Measurements from ENCODE around the gene SLC22A31.
"Not testable (repeated sequence)": the region's sequence is repeated elsewhere in the genome, so short reads cannot be mapped to it uniquely, and the experiment has no call there.

The SLC22A31 gene

DNA sequence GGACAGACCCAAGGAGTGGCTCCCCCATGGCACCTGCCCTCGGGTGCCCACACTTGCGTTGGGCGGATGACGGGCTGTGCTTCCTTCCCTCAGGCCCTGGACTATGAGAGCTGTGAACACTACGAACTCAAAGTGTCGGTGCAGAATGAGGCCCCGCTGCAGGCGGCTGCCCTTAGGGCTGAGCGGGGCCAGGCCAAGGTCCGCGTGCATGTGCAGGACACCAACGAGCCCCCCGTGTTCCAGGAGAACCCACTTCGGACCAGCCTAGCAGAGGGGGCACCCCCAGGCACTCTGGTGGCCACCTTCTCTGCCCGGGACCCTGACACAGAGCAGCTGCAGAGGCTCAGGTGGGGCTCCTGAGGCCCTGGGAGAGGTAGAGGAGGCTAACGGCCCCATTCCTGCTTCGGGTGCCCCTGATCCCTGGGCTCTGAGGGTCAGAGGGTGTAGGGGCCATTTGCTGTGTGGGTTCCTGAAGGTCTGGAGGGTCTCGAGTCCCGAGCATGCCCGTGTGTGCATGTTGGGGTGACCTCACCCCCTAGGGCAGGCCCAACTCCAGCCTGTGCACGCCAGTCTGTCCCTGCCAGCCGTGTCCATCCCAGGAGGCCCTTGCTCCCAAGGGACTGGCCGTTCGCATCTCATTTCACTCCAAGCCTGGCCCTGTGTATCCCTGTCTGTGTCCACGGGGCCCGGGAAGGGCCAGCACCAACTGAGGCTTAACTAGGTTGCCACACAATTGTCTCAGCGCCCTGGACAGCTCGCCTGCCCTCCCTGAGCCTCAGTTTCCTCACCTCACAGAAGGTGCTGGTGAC is 10.0 kb downstream of the SLC22A31 start:
- H3K4me3 ChIP-seq (ENCODE audit: low read length), result no peak overlapping the region
- no peaks in the 10 kb centered on the region for H3K9me3 ChIP-seq (ENCODE audit: control insufficient read depth, low read depth, low read length)
- no peaks in the 10 kb centered on the region for H3K36me3 ChIP-seq (ENCODE audit: control insufficient read depth, low read depth, low read length)
- no peaks in the 10 kb centered on the region for H3K4me1 ChIP-seq (ENCODE audit: control insufficient read depth, low read depth, low read length)
- H3K27ac ChIP-seq (ENCODE audit: low read length), result no peak overlapping the region
- H3K9ac ChIP-seq (ENCODE audit: low read length), result no peak overlapping the region
- peaks cover 16% of the 10 kb centered on the region for H3K27me3 ChIP-seq (ENCODE audit: control insufficient read depth, insufficient read depth, low read length)

- Histone ChIP-seq H3K36me3 (ENCODE audit: control insufficient read depth, low read depth, low read length) (no peaks in the 10 kb centered on the region), H3K9ac (ENCODE audit: low read length) (no peak overlapping the region), H3K4me3 (ENCODE audit: low read length) (no peak overlapping the region), H3K9me3 (ENCODE audit: control insufficient read depth, low read depth, low read length) (no peaks in the 10 kb centered on the region), H3K4me1 (ENCODE audit: control insufficient read depth, low read depth, low read length) (no peaks in the 10 kb centered on the region), H3K27ac (ENCODE audit: low read length) (no peak overlapping the region), H3K27me3 (ENCODE audit: control insufficient read depth, insufficient read depth, low read length) (peaks cover 16% of the 10 kb centered on the region)
Observed at GRCh38 chr16:89189358-89190025, 10.8 kb downstream of the SLC22A31 start.

DNA sequence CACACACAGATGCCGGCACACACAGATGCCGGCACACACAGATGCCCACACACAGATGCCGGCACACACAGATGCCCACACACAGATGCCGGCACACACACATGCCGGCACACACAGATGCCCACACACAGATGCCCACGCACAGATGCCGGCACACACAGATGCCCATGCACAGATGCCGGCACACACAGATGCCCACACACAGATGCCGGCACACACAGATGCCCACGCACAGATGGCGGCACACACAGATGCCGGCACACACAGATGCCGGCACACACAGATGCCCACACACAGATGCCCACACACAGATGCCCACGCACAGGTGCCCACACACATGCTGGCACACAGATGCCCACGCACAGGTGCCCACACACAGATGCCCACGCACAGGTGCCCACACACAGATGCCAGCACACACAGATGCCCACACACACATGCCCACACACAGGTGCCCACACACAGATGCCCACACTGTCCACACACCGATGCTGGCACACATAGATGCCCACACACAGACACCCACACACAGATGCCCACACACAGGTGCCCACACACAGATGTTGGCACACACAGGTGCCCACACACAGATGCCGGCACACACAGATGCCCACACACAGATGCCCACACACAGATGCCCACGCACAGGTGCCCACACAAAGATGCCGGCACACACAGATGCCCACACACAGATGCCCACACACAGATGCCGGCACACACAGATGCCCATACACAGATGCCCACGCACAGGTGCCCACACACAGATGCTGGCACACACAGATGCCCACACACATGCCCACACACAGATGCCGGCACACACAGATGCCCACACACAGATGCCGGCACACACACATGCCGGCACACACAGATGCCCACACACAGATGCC is 11.6 kb downstream of the SLC22A31 start:
- H3K9ac ChIP-seq (ENCODE audit: low read length); H3K36me3 ChIP-seq (ENCODE audit: control insufficient read depth, low read depth, low read length); H3K4me3 ChIP-seq (ENCODE audit: low read length); H3K27ac ChIP-seq (ENCODE audit: low read length); H3K9me3 ChIP-seq (ENCODE audit: control insufficient read depth, low read depth, low read length); H3K4me1 ChIP-seq (ENCODE audit: control insufficient read depth, low read depth, low read length): not testable (repeated sequence)
- H3K27me3 ChIP-seq (ENCODE audit: control insufficient read depth, insufficient read depth, low read length), result peaks cover 13% of the 10 kb centered on the region

DNA sequence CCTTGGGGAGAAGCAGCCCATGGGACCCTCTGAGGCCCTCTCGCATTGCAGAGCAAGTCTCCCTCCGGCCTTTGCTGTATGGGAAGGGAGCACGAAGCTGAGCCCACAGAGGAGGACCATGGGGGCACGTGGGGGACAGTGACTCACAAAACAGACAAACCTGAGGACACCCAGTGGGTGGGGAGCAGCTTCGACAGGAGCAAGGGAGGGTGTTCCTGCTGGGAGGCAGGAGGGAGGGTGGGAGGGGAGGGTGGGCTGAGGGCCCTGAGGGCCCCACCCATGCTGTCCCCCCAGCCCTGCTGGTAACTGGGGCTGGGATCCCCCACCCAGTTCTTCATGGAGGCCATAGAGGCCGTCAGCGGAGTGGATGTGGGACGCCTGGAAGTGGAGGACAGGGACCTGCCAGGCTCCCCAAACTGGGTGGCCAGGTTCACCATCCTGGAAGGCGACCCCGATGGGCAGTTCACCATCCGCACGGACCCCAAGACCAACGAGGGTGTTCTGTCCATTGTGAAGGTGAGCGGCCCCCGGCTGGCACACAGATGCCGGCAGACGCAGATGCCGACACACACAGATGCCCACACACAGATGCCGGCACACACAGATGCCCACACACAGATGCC is 12.5 kb downstream of the SLC22A31 start:
- H3K36me3 ChIP-seq (ENCODE audit: control insufficient read depth, low read depth, low read length), result no peaks in the 10 kb centered on the region
- no peak overlapping the region for H3K27ac ChIP-seq (ENCODE audit: low read length)
- no peaks in the 10 kb centered on the region for H3K9me3 ChIP-seq (ENCODE audit: control insufficient read depth, low read depth, low read length)
- peaks cover 13% of the 10 kb centered on the region for H3K27me3 ChIP-seq (ENCODE audit: control insufficient read depth, insufficient read depth, low read length)
- no peaks in the 10 kb centered on the region for H3K4me1 ChIP-seq (ENCODE audit: control insufficient read depth, low read depth, low read length)
- no peak overlapping the region for H3K4me3 ChIP-seq (ENCODE audit: low read length)
- no peak overlapping the region for H3K9ac ChIP-seq (ENCODE audit: low read length)

GRCh38 chr16:89187032-89187769 is 13.1 kb downstream of the SLC22A31 start:
- no peak overlapping the region for H3K4me3 ChIP-seq (ENCODE audit: low read length)
- H3K27ac ChIP-seq (ENCODE audit: low read length), result no peak overlapping the region
- peaks cover 12% of the 10 kb centered on the region for H3K27me3 ChIP-seq (ENCODE audit: control insufficient read depth, insufficient read depth, low read length)
- no peak overlapping the region for H3K9ac ChIP-seq (ENCODE audit: low read length)
- no peaks in the 10 kb centered on the region for H3K36me3 ChIP-seq (ENCODE audit: control insufficient read depth, low read depth, low read length)
- no peaks in the 10 kb centered on the region for H3K9me3 ChIP-seq (ENCODE audit: control insufficient read depth, low read depth, low read length)
- H3K4me1 ChIP-seq (ENCODE audit: control insufficient read depth, low read depth, low read length), result no peaks in the 10 kb centered on the region

- H3K36me3 ChIP-seq (ENCODE audit: control insufficient read depth, low read depth, low read length); H3K9ac ChIP-seq (ENCODE audit: low read length); H3K27ac ChIP-seq (ENCODE audit: low read length); H3K4me3 ChIP-seq (ENCODE audit: low read length); H3K4me1 ChIP-seq (ENCODE audit: control insufficient read depth, low read depth, low read length); H3K9me3 ChIP-seq (ENCODE audit: control insufficient read depth, low read depth, low read length); H3K27me3 ChIP-seq (ENCODE audit: control insufficient read depth, insufficient read depth, low read length): not testable (repeated sequence)
Observed at GRCh38 chr16:89186593-89187031, 13.7 kb downstream of the SLC22A31 start.

DNA sequence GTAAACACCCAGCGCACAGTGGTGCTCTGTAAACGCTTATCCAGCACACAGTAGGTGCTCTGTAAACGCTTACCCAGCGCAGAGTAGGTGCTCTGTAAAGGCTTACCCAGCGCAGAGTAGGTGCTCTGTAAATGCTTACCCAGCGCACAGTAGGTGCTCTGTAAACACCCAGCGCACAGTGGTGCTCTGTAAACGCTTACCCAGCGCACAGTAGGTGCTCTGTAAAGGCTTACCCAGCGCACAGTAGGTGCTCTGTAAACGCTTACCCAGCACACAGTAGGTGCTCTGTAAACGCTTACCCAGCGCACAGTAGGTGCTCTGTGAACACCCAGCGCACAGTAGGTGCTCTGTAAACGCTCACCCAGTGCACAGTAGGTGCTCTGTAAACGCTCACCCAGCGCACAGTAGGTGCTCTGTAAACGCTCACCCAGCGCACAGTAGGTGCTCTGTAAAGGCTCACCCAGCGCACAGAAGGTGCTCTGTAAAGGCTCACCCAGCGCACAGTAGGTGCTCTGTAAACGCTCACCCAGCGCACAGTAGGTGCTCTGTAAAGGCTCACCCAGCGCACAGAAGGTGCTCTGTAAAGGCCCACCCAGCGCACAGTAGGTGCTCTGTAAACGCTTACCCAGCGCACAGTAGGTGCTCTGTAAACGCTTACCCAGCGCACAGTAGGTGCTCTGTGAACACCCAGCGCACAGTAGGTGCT is 14.3 kb downstream of the SLC22A31 start:
- H3K4me3 ChIP-seq (ENCODE audit: low read length); H3K9me3 ChIP-seq (ENCODE audit: control insufficient read depth, low read depth, low read length); H3K4me1 ChIP-seq (ENCODE audit: control insufficient read depth, low read depth, low read length); H3K36me3 ChIP-seq (ENCODE audit: control insufficient read depth, low read depth, low read length); H3K27ac ChIP-seq (ENCODE audit: low read length); H3K9ac ChIP-seq (ENCODE audit: low read length); H3K27me3 ChIP-seq (ENCODE audit: control insufficient read depth, insufficient read depth, low read length): not testable (repeated sequence)

DNA sequence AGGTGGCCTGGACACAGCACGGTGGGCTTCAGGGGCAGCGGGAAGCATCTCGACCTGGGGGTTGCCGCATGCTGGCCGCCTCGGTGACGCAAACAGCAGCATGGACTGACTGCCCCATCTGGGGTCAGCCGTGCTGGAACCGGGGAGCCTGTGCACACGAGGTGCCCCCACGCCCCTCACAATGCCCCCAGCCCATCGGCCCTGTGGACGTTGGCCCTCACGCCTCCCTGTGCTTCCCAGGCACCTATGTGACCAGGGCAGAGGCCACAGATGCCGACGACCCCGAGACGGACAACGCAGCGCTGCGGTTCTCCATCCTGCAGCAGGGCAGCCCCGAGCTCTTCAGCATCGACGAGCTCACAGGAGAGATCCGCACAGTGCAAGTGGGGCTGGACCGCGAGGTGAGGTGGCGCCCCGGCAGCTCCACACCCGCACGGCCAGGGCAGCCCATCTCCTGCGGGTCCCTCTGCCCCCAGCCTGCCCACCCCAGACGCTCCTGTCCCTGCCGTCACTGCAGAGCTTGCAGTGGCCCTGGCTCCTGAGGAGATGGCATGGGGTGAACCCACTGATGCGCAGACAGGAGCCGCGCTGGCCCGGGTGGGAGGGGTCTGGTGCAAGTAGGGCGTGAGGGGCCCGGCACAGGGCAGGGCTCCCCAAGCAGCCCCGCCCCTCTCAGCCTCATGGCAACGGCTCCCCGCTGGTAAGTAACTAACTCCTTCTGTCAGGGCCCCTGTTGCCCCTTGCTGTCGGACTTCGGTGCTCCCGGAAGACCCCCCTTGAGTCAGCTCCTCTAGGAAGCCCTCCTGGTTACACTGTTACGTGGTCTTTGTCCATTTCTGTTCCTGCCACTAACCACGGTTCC is 15.2 kb downstream of the SLC22A31 start:
- H3K27me3 ChIP-seq (ENCODE audit: control insufficient read depth, insufficient read depth, low read length), result no peaks in the 10 kb centered on the region
- no peaks in the 10 kb centered on the region for H3K9me3 ChIP-seq (ENCODE audit: control insufficient read depth, low read depth, low read length)
- no peaks in the 10 kb centered on the region for H3K36me3 ChIP-seq (ENCODE audit: control insufficient read depth, low read depth, low read length)
- no peak overlapping the region for H3K4me3 ChIP-seq (ENCODE audit: low read length)
- H3K27ac ChIP-seq (ENCODE audit: low read length), result no peak overlapping the region
- no peak overlapping the region for H3K9ac ChIP-seq (ENCODE audit: low read length)
- no peaks in the 10 kb centered on the region for H3K4me1 ChIP-seq (ENCODE audit: control insufficient read depth, low read depth, low read length)

- no peaks in the 10 kb centered on the region for H3K27me3 ChIP-seq (ENCODE audit: control insufficient read depth, insufficient read depth, low read length)
- no peaks in the 10 kb centered on the region for H3K4me1 ChIP-seq (ENCODE audit: control insufficient read depth, low read depth, low read length)
- H3K27ac ChIP-seq (ENCODE audit: low read length), result no peak overlapping the region
- H3K9ac ChIP-seq (ENCODE audit: low read length), result no peak overlapping the region
- no peaks in the 10 kb centered on the region for H3K9me3 ChIP-seq (ENCODE audit: control insufficient read depth, low read depth, low read length)
- no peaks in the 10 kb centered on the region for H3K36me3 ChIP-seq (ENCODE audit: control insufficient read depth, low read depth, low read length)
- no peak overlapping the region for H3K4me3 ChIP-seq (ENCODE audit: low read length)
Observed at GRCh38 chr16:89184677-89184932, 15.7 kb downstream of the SLC22A31 start.
